Measurements from ENCODE around the gene TECTA. TPM values are rescaled to one million over a fixed set of nuclear protein-coding genes. Genes with fewer than 3 reads are reported as not detected.

TECTA gene
- total and polyA plus RNA-seq, 12 donors, result 0.58 to 5.9 (median 1.3) TPM

DNA sequence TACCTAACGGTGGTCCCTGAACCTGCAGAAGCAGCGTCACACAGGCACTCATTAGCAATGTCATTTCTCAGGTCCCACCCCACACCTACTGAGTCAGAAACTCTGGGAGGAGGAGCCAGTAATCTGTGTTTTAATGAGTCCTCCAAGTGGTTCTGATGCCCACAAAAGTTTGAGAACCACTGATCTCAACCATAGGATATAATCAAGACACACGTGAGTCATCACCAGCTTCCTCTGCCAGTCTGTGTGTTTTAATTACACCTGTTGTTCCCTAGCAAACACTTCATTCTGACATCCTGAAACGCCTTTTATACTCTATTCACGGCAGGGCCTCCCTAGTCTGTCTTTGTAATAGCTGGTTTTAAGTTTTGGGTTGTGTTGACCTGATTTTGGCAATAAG is 5.8 kb downstream of the TECTA start:
- Histone ChIP-seq H3K4me3 (no peak overlapping the region), H3K27ac (no peak overlapping the region), H3K36me3 (replicated peaks in 1 of 2) (no peaks in the 10 kb centered on the region), H3K9me3 (replicated peaks in 1 of 3) (no peaks in the 10 kb centered on the region), H3K27me3 (no peaks in the 10 kb centered on the region), H3K4me1 (replicated peaks in 1 of 2) (peaks cover 0 to 7% of the 10 kb centered on the region in 2 donors)
- no peak for DNase-seq
- TF ChIP-seq, protein P1, sequence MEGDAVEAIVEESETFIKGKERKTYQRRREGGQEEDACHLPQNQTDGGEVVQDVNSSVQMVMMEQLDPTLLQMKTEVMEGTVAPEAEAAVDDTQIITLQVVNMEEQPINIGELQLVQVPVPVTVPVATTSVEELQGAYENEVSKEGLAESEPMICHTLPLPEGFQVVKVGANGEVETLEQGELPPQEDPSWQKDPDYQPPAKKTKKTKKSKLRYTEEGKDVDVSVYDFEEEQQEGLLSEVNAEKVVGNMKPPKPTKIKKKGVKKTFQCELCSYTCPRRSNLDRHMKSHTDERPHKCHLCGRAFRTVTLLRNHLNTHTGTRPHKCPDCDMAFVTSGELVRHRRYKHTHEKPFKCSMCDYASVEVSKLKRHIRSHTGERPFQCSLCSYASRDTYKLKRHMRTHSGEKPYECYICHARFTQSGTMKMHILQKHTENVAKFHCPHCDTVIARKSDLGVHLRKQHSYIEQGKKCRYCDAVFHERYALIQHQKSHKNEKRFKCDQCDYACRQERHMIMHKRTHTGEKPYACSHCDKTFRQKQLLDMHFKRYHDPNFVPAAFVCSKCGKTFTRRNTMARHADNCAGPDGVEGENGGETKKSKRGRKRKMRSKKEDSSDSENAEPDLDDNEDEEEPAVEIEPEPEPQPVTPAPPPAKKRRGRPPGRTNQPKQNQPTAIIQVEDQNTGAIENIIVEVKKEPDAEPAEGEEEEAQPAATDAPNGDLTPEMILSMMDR (IDR thresholded peaks at IDR 0.05), result no peak
- TF ChIP-seq POLR2A (IDR thresholded peaks at IDR 0.05), result no peak
- WGBS, 4 donors, result 77 to 92% (median 83%) methylated on average over 5 of the region's 5 CpGs
- intact Hi-C loops (cut with DNase I), result no loop called here

DNA sequence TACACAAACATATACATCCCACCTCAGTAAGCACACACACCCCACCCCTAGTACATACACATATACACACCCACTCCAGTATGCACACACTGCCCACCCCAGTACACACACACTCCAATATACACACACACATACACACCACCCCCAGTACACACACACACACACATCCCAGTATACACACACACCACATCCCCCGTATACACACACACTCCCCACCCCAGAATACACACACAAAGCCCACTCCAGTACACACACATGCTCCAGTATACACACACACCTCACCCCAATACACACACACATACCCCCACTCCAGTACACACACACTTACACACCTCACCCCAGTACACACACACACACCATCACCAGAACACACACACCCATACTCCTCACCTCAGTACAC is 7.4 kb downstream of the TECTA start:
- H3K36me3 ChIP-seq (replicated peaks in 1 of 2), result no peaks in the 10 kb centered on the region
- no peaks in the 10 kb centered on the region for H3K9me3 ChIP-seq (replicated peaks in 1 of 3)
- H3K27me3 ChIP-seq, result no peaks in the 10 kb centered on the region
- WGBS, 4 donors, result 55 to 100% (median 77%) methylated on average over 1 of the region's 1 CpG
- H3K27ac ChIP-seq, result no peak overlapping the region
- intact Hi-C loops (cut with DNase I), result no loop called here
- TF ChIP-seq POLR2A (IDR thresholded peaks at IDR 0.05), result no peak
- TF ChIP-seq, protein P1 (IDR thresholded peaks at IDR 0.05), result no peak
- peaks cover 0 to 7% of the 10 kb centered on the region in 2 donors for H3K4me1 ChIP-seq (replicated peaks in 1 of 2)
- DNase-seq, result no peak
- no peak overlapping the region for H3K4me3 ChIP-seq

DNA sequence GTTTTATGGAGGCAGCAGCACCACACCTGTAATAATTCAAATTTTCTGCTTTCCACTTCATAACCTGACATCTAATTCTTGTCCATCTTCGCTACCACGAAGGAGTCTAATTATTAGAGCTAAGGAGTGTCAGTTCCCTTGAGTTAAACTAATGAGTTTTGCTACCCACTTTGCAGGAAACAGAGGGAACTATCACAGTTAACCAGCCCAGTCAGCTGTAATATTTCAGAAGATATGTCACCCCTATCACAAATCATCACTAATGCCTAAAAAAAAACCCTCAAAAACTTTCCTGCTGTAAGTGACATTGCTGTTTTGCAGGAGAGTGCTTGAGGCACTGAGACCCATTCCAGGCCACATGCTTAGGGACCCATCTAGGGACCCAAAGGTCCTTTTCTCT is 8.4 kb downstream of the TECTA start:
- Histone ChIP-seq H3K4me3 (no peak overlapping the region), H3K36me3 (replicated peaks in 1 of 2) (no peaks in the 10 kb centered on the region), H3K4me1 (replicated peaks in 1 of 2) (peaks cover 0 to 7% of the 10 kb centered on the region in 2 donors), H3K27me3 (no peaks in the 10 kb centered on the region), H3K27ac (no peak overlapping the region), H3K9me3 (replicated peaks in 1 of 3) (no peaks in the 10 kb centered on the region)
- WGBS, 4 donors, result 76 to 92% (median 80%) methylated on average over 2 of the region's 2 CpGs
- no peak for DNase-seq
- TF ChIP-seq, protein P1 (IDR thresholded peaks at IDR 0.05), result no peak
- intact Hi-C loops (cut with DNase I), result no loop called here

DNA sequence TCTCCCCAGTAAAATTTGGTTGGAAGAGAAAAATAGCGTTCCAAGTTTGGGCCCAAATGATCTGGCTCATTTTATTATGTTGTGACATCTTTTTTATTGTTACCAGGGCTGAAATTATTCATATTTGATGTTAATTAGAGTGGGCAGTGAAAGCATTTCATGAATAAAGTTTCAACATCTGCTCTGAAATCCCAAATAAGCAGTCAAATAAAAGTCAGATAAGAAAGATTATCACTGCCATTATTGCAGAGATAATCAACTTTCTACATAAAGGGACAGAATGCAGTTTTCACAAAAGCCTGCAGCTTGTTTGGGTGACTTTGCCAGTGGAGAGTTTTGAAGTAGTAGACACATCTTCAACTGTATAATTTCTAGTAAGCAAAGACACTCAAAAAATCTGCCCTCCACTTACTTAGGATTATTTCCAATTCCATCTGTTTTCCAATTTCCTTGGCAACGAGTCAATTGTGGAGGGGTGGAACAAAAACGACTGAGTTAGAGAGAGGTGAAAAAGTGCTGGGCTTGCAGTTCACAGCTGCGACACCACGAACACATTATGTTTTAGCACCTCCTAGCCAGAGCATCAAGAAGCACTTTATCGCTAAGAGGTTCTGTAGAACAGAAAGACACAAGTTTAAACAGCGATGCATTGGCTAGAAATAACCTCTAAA is 9.0 kb downstream of the TECTA start:
- WGBS, 4 donors, result 59 to 74% (median 71%) methylated on average over 7 of the region's 7 CpGs
- no peak for DNase-seq
- Histone ChIP-seq H3K4me3 (no peak overlapping the region), H3K27ac (no peak overlapping the region), H3K27me3 (no peaks in the 10 kb centered on the region), H3K4me1 (replicated peaks in 1 of 2) (peaks cover 0 to 7% of the 10 kb centered on the region in 2 donors), H3K9me3 (replicated peaks in 1 of 3) (no peaks in the 10 kb centered on the region), H3K36me3 (replicated peaks in 1 of 2) (no peaks in the 10 kb centered on the region)
- TF ChIP-seq POLR2A (IDR thresholded peaks at IDR 0.05), result no peak
- TF ChIP-seq, protein P1 (IDR thresholded peaks at IDR 0.05), result no peak
- intact Hi-C loops (cut with DNase I), result loop anchor here in 1 of 2 donors (10.0 kb wide), 1 partner anchor 155 kb away; no protein-coding TSS in a partner anchor
